Measurements from ENCODE around the gene FMNL2. TPM values are rescaled to one million over a fixed set of nuclear protein-coding genes. Genes with fewer than 3 reads are reported as not detected.

Gene FMNL2
- total and polyA plus RNA-seq, 10 donors = 8.8 to 59.3 (median 33.5) TPM

GRCh38 chr2:152603166-152603565, 268.2 kb downstream of the FMNL2 start:
- 91 to 98% (median 97%) methylated on average over 3 of the region's 3 CpGs for WGBS, 5 donors
- Histone ChIP-seq H3K36me3 (no peaks in the 10 kb centered on the region), H3K27ac (no peak overlapping the region), H3K9me3 (no peaks in the 10 kb centered on the region), H3K4me1 (no peaks in the 10 kb centered on the region), H3K4me3 (no peak overlapping the region), H3K27me3 (replicated peaks in 1 of 7) (no peaks in the 10 kb centered on the region)
- no peak for TF ChIP-seq POLR2AphosphoS5 (IDR thresholded peaks at IDR 0.05)
- intact Hi-C loops (cut with DNase I; ENCODE audit: low total_unique reads) = no loop called here
- DNase-seq = no peak

- no peak for TF ChIP-seq CTCF (IDR thresholded peaks at IDR 0.05 in 8 of 11, conservative IDR thresholded peaks at IDR 0.05 in 3 of 11)
- TF ChIP-seq POLR2AphosphoS5 (IDR thresholded peaks at IDR 0.05) = no peak
- no peak for TF ChIP-seq POLR2A (IDR thresholded peaks at IDR 0.05)
- Histone ChIP-seq H3K27me3 (replicated peaks in 1 of 7) (no peaks in the 10 kb centered on the region), H3K27ac (no peak overlapping the region), H3K4me3 (no peak overlapping the region), H3K36me3 (no peaks in the 10 kb centered on the region), H3K4me1 (peaks cover 0 to 3% (median under 1%) of the 10 kb centered on the region in 6 donors), H3K9me3 (no peaks in the 10 kb centered on the region)
- 89 to 94% (median 90%) methylated on average over 1 of the region's 1 CpG for WGBS, 5 donors
- DNase-seq = no peak
- intact Hi-C loops (cut with DNase I; ENCODE audit: low total_unique reads) = no loop called here
Measured at GRCh38 chr2:152606081-152606480, 271.1 kb downstream of the FMNL2 start.

GRCh38 chr2:152606941-152607340, 272.0 kb downstream of the FMNL2 start:
- intact Hi-C loops (cut with DNase I; ENCODE audit: low total_unique reads) = no loop called here

GRCh38 chr2:152607793-152608300, 272.9 kb downstream of the FMNL2 start:
- TF ChIP-seq POLR2AphosphoS5 (IDR thresholded peaks at IDR 0.05) = no peak
- TF ChIP-seq CTCF (IDR thresholded peaks at IDR 0.05 in 8 of 11, conservative IDR thresholded peaks at IDR 0.05 in 3 of 11) = no peak
- no peak for TF ChIP-seq POLR2A (IDR thresholded peaks at IDR 0.05)
- intact Hi-C loops (cut with DNase I; ENCODE audit: low total_unique reads) = no loop called here
- Histone ChIP-seq H3K27ac (no peak overlapping the region), H3K27me3 (replicated peaks in 1 of 7) (no peaks in the 10 kb centered on the region), H3K4me3 (no peak overlapping the region), H3K9me3 (no peaks in the 10 kb centered on the region), H3K36me3 (no peaks in the 10 kb centered on the region), H3K4me1 (peaks cover 7 to 20% (median 17%) of the 10 kb centered on the region in 6 donors)
- WGBS, 5 donors = 82 to 93% (median 90%) methylated on average over 7 of the region's 7 CpGs
- no peak for DNase-seq

More at GRCh38 chr2:152606941-152607340, 272.0 kb downstream of the FMNL2 start:
- H3K9me3 ChIP-seq = no peaks in the 10 kb centered on the region
- H3K36me3 ChIP-seq = no peaks in the 10 kb centered on the region
- no peak overlapping the region for H3K27ac ChIP-seq
- no peak overlapping the region for H3K4me3 ChIP-seq
- no peak for DNase-seq
- no peaks in the 10 kb centered on the region for H3K27me3 ChIP-seq (replicated peaks in 1 of 7)
- 25 to 49% (median 37%) methylated on average over 2 of the region's 2 CpGs for WGBS, 5 donors
- TF ChIP-seq CTCF (IDR thresholded peaks at IDR 0.05 in 8 of 11, conservative IDR thresholded peaks at IDR 0.05 in 3 of 11) = no peak
- peaks cover 2 to 11% (median 8%) of the 10 kb centered on the region in 6 donors for H3K4me1 ChIP-seq

- H3K4me1 ChIP-seq = peaks cover 7 to 32% (median 26%) of the 10 kb centered on the region in 6 donors
- H3K27ac ChIP-seq = no peak overlapping the region
- intact Hi-C loops (cut with DNase I; ENCODE audit: low total_unique reads) = no loop called here
- 84 to 90% (median 89%) methylated on average over 2 of the region's 2 CpGs for WGBS, 5 donors
- TF ChIP-seq CTCF (IDR thresholded peaks at IDR 0.05 in 8 of 11, conservative IDR thresholded peaks at IDR 0.05 in 3 of 11) (no peak), POLR2AphosphoS5 (IDR thresholded peaks at IDR 0.05) (no peak)
- H3K9me3 ChIP-seq = no peaks in the 10 kb centered on the region
- no peaks in the 10 kb centered on the region for H3K27me3 ChIP-seq (replicated peaks in 1 of 7)
- no peaks in the 10 kb centered on the region for H3K36me3 ChIP-seq
- no peak for DNase-seq
- H3K4me3 ChIP-seq = no peak overlapping the region
Measured at GRCh38 chr2:152609154-152609553, 274.2 kb downstream of the FMNL2 start.

Measured in spleen (tissue), 11 donors.